HG03066 (cell line): ENCODE measurements around the gene NPAS1.

Source experiments
- ATAC-seq: cut with Tn5 transposase; IDR thresholded peaks from one replicate; pipeline ENCODE4 v1.9.1; 2021; ENCODE audit warnings: low read depth; ENCODE audit not compliant: unreplicated experiment

The NPAS1 gene

DNA sequence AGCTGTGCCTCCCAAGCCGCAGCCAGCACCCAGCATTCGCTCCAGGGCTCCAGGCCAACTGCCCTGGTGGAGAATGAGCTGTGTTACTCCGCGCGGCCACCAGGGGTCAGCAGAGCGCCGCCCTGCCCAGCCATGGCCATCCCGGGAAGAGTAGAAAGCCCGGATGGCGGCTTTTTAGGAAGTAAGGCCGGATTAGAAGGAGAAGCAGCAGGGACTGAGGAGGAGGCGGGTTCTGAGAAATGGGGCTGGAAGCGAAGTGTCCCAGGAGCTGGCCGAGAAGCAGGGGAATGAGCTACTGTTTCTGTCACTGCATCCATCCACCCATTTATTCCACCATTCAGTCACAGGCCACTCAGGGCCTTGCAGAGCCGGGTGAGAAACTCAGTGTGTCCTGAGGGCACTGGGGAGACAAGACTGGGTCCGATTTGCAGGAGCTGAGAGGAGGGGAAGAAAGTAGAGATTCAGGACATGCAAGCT is 6.6 kb upstream of the NPAS1 start:
- no peak for ATAC-seq

DNA sequence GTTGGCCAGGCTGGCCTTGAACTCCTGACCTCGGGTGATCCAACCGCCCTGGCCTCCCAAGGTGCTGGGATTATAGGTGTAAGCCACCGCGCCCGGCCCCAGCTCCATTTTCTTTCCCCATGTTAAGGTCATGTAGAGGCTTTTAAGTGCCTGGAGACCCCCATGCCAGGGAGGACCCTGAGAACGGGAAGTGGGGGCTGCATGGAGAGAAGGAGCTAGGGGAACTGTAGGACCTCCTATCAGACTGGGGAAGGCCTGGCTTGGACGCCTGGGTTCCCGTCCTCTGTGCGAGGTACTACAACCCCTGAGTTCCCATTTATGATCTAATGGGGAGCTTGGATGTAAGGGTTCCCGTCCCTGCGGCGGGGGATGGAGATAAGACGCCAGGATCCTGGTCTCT is 714 bp upstream of the NPAS1 start:
- ATAC-seq, result no peak

DNA sequence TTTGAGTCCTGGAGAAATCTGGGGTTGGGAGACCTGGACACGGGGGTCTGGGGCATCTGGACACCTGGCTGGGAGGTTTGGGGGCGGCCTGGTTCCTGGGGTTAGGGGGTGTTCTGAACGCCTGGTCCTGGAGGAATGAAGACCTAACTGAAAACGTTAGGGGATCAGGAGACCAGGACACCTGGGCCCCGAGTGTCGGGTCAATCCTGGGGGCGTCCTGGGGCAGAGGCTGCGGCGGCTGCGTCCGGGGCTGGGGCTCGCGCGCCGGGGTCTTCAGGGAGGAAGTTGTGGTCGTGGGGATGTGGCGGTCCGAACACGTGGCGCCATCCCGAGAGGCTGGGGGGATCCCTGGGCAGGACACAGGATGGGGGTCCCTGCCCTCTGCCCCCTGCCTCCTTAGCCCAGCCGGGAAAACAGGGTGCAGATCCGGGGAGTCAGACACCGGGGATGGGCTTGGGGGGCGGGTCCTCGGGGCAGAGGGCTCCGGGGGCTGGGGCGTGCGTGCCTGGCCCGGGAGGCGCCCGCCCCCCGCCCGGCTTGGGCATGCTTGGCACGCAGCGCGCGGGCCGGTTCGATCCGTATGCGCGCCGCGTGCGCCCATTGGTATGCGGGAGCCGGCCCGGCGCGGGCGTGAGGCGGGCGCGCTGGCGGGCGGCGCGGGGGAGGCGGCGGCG is 632 bp downstream of the NPAS1 start:
- ATAC-seq, result no peak

DNA sequence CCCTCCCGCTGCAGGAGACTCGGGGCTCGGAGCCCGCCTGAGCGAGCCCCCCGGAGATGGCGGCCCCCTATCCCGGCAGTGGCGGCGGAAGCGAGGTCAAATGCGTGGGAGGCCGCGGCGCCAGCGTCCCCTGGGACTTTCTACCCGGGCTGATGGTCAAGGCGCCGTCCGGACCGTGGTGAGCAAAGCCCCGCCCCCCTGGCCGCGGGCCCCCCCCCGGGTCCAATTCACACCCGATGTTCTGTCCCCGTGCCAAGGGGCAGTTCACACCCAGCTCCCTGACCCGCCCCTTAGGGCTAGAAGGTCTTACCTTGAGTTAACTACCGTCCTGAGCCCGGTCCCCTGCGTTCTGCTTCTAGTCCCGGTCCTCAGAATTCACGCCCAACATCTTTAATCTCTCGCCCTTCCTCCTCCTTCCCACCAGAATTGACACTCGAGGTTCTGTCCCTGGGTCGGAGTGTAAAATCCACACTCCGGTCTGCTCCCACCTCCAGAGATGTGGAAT is 1.4 kb downstream of the NPAS1 start:
- no peak for ATAC-seq

DNA sequence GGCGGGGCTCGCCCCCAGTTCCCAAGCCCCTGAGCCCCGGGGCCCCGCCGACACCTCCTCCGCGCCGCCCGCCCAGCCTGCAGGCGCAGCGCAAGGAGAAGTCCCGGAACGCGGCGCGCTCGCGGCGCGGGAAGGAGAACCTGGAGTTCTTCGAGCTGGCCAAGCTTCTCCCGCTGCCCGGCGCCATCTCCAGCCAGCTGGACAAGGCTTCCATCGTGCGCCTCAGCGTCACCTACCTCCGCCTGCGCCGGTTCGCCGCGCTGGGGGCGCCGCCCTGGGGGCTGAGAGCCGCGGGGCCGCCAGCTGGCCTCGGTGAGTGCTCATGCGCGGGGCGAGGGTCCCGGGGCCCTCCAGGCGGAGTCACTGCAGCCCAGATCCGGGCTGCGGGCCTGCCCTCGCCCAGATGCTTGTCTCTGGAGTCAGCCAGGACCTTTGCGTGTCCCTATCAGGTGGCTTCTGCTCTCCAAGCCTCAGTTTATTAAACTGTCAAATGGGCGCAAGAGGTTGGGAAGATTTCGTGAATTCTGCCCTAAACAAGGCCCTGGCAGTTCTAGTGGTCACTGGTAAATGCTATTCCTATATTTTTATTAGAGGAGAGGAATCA is 2.0 kb downstream of the NPAS1 start:
- ATAC-seq, result no peak

DNA sequence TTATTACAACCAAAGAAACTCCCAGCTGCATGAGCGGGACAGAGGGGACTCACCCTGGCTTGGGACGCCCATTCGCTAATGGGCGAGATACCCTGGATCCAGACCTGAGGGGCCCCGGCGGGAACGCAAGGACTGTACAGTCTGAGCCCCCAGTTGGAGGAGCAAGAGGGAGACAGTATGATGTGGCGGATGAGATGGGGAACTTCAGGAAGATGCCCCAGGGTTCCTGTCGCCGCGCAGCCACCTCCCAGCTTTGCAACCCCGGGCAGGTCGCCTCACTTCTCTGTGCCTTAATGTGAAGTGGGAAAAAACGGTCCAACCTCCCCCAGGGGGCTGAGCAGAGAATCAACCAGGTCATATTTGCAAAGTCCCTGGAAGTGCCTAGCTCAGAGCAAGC is 2.5 kb downstream of the NPAS1 start:
- no peak for ATAC-seq

DNA sequence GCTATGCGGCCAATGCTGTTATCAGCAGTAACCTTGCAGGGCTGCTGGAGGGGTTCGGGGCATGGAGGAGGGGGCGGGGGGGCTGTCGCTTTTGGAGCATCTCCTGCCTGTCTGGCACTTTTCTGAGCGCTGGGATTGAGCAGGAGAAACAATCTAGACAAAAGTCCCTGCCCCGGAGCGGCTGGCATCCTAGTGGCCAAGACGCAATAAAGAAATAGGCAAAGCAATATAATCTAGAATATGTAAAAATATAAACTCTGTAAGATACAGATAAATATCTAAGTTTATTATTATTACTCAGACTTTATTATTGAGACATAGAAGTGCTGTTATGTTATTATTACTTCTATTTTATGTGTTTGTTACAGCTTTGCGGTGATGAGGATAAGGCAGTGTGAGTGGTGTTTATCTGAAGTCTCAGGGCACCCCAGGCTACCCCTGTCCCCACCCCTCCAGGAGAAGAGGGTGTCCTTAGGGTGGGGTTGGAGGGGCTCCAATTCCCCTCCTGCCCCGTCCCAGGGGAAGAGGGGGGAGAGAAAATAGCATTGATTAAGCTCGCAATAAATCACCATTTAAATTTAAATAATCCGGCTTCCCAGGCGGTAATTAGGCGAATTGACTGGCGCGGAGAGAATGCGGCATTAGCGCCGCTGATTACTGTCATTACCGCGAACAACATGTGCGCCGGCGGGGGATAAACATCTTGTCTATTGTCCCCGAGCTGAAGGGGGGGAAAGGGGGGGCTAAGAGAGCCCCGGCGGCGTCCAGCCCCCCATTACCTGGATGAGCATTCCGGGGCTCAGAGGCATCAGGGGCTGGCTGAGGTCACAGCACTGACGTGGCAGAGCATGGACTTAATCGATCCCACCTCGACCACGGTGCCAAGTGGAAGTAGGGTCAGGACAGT is 3.2 kb downstream of the NPAS1 start:
- ATAC-seq, result no peak

DNA sequence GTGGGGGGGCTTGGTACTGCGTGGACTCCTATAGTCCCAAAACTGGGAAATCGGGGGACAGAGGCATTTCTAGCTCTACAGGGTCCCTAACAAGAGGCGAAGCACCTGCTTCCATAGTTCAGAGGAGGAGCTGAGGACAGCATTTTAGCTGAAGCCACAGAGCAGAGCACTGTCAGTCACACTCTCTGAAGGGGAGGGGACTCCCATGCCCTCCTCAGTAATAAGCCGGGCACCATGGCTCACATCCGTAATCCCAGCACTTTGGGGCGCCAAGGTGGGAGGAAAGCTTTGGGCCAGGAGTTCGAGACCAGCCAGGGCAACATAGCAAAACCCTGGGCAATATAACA is 3.8 kb downstream of the NPAS1 start:
- ATAC-seq, result no peak

DNA sequence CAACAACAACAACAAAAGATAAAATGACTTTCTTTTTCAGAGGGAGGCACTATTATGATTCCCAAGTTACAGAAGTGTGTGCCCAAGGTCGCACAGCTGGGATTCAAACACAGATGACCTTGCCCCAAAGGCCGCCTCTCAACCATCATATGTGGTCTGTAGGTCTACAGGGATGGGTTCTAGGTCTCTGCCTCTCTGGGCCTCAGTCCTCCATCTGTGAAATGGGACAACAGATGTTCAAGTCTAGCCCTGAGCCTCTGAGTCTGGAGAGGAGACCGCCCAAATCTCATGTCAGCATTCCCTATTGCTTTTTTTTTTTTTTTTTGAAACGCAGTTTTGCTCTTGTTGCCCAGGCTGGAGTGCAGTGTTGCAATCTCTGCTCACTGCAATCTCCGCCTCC is 4.9 kb downstream of the NPAS1 start:
- ATAC-seq, result no peak

DNA sequence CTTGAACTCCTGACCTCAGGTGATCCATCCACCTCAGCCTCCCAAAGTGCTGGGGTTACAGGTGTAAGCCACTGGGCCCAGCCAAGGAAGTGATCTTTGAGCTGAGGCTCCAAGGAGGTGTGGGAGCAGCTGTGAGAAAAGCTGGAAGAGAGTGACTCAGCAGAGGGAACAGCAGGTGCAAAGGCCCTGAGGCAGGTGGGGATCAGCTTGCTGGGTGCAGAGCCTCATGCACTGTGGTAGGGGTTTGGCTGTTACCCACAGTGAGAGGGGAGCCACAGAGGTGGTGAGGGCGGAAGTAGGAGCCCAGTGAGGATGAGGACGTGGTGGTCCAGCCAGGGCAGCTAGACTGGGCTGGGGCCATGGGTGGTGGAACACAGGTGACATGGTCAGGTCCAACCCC is 6.5 kb downstream of the NPAS1 start:
- ATAC-seq, result no peak

DNA sequence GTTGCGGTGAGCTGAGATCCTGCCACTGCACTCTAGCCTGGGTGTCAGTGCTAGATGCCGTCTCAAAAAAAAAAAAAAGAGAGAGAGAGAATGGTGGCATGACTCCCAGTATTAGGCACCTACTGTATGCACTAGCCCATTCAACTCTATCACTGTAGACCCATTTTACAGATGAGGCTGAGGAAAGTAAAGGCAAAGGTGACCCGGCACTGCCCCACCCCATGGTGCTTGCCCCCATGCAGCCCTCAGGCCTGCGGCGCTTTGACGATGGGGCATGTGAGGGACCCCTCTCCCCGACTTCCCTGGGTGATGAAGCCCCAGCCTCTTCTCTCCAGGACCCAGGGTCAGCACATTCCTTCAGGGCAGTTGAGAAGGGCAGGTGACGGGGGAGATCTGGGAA is 7.3 kb downstream of the NPAS1 start:
- ATAC-seq, result no peak

DNA sequence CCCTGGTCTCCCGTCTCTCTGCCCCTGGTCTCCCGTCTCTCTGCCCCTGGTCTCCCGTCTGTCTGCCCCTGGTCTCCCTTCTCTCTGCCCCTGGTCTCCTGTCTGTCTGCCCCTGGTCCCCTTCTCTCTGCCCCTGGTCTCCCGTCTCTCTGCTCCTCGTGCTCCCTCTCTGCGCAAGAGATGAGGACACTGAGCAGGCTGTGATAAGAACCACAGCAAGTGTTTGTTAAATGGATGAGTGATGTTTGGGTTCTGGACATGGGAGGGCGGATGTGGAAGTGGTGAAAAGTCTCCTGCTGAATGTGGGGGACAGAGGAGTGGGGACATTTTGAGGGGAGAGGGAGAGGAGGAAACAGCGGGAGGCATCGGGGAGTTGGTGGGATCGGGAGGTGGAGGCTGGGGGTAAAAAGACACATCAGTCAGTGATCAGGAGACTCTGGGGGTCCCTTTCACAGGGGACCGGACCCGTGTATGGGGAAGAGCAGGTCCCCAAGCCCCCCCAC is 8.0 kb downstream of the NPAS1 start:
- no peak for ATAC-seq

DNA sequence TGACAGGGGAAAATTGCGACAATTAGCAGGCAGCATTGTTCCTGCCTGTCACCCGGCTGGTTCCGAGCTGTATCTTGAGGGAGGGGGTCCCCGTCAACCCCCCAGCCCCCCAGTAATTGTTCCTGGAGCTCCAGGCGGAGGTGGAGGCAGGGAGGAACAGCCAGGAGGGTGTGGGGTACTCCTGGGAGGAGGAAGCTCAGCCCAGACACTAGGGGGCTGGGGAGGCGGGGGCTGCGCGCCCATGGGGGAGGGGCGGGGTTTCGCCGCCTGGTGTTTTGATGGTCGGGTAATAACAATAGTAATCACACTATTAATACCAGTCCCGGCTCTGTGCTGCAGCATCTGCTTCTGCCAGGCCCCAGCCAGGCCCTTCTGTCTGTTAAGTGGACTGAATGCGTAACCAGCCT is 8.6 kb downstream of the NPAS1 start:
- no peak for ATAC-seq

DNA sequence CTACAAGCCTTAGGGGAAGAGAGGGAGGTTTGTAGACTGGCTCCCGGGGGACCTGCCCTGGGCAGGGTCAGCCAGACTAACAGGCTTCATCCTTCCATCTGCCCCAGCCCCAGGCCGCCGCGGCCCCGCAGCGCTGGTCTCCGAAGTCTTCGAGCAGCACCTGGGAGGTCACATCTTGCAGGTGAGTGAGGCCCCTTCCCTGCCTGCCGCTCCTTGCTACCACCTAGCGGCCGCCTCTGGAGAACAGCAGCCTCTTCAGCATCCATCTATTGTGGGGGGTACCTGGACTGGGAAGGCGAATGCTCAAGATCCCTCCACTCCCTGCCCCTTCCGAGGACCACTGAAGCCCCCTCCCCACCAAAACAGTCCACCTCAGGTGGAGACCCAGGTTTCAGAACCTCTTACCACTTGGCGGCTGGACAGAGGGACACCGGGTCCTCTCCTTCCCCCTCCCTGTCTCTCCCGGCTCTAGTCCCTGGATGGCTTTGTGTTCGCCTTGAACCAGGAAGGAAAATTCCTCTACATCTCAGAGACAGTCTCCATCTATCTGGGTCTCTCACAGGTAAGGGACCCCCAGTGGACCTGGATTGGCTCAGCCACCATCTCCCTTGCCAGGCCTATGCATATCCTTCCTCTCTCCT is 12.7 kb downstream of the NPAS1 start:
- no peak for ATAC-seq

DNA sequence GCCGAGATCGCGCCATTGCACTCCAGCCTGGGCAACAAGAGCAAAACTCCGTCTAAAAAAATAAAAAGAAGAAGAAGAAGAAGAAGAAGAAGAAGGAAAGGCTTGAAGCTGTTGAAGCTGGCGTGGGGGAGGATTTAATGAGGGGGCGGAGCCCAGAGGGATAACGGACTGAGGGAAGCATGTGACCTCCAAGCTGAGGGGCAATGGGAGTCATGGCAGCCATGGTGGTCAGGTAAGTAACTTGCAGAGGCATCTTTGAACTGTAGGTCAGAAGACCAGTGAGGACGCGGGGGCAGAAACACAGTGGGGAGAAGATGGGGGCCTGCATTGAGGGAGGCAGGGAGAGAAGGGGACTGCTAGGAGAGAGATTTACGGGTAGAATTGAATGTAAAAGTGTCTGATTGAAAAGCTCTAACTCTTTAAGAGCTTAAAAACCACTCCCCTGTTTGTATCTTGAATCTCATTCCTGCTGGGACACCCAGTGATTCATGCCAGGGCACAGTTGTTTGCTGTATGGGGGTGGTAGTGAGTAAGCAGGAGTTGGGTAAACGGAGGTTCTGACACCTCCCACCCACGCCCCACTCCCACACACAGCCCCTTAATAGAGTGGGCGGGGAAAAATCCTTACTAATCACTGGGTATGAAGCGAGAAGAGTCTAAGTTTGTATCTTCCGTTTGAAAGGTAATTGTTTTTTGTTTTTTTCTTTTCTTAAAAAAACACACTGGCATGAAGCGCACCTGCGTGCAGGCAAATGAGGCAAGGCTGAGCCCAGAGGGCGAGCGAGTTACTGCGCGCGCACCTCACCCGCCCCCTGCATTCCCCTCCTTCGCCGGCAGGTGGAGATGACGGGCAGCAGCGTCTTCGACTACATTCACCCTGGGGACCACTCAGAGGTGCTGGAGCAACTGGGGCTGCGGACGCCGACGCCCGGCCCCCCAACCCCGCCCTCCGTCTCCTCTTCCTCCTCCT is 15.8 kb downstream of the NPAS1 start:
- peak; percentile 83 for ATAC-seq

DNA sequence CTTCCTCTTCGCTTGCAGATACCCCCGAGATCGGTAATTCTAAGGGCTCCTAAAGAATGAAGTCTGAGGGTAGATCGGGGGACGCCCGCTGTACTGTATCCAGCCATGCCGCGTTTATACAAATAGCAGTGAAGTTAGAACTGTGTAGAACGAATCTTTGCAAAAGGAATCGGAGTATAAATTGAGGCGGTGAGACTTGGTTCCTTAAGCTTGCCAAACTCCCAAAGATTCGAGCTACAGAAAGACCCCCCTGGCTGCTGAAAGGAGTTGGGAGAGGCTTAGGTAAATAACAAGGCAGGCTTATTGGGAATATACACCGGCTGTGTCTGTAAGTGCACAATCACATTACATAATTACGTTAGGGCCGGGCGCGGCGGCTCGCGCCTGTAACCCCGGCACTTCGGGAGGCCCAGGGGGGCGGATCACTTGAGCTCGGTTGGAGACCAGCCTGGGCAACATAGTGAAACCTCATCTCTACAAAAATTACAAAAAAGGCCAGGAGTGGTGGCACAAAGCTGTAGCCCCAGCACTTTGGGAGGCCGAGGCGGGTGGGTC is 16.5 kb downstream of the NPAS1 start:
- no peak for ATAC-seq

DNA sequence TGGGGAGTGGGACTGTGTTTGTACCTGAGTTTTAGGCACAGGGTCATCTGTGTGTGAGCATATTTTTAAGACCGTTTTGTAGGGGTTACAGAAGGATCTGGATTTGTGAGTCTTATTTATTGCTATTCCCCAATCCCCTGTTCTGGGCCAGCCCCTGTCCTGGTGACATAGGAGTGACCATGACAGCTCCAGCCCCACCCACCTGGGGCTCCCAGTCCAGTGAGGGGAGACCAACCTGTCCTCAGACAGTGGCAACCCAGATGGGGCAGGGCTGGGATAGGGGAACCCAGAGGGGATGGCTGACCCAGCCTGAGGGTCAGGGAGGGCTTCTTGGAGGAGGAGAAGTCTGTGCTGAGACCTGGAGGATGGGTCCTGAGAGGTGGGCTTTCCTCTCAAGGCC is 18.1 kb downstream of the NPAS1 start:
- ATAC-seq, result no peak

DNA sequence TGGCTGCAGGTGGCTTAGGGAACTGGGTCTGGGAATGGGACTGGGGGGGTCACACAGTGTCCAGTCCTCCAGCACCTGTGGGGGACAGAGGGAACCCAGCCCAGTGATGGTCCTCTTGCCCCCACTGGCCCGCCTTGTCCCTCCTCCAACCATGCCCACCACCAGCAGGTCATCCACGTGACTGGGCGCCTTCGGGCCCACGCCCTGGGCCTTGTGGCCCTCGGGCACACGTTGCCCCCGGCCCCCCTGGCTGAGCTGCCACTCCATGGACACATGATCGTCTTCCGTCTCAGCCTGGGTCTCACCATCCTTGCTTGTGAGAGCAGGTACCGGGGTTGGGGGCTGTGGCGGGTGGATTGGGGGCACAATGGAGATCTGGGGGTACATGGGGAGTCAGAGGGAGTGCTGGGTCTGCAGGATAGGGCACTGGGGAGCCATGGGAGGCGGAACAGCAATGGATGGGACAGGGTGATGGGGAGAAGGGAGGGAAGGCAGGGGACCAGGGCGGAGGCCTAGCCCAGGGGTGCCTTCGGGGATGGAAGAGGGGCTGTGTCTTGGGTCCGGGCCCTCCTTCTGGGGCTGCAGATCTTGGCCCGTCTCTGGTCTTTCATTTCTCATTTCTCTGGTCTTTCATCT is 19.7 kb downstream of the NPAS1 start:
- no peak for ATAC-seq

DNA sequence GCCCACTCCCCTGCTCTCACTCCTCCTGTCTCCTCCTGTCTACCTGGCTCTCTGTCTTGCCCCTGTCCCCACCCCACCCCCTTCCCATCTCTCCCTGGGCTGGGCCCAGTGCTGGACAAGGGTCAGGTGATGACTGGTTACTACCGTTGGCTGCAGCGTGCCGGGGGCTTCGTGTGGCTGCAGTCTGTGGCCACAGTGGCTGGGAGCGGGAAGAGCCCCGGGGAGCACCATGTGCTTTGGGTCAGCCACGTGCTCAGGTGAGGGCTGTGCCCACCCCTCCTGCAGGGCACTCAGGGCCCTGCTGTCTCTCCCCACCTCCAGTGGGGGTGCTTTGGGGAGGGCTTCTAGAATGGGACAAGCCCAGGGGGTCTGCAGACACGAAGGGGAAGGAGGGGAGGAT is 21.2 kb downstream of the NPAS1 start:
- ATAC-seq, result no peak
